ENCODE results near the gene ABLIM3. TPM values are rescaled to one million over a fixed set of nuclear protein-coding genes. Genes with fewer than 3 reads are reported as not detected.

Gene ABLIM3
- total and polyA plus RNA-seq, 7 donors: 18.7 to 54.5 (median 35.0) TPM

DNA sequence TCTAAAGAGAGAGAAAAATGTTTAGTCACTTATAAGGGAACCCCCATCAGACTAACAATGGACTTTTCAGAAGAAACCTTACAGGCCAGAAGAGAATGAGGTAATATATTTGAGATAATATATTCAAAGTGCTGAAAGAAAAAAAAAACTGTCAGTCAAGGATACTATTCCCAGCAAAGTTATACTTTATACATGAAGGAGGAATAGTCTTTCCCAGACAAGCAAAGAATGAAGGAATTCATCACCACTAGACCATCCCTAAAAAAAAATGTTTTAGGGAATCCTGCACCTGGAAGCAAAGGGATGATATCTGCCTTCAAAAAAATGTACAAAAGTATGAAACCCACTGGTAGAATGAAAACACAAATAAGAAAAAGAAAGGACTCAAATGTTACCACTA, 41.0 kb upstream of the ABLIM3 start:
- no peak for ATAC-seq
- Histone ChIP-seq H3K4me1 (no peaks in the 10 kb centered on the region), H3K27me3 (ENCODE audit: insufficient read depth in 3 of 3, low read length in 2 of 3) (no peaks in the 10 kb centered on the region), H3K4me3 (no peak overlapping the region), H3K27ac (no peak overlapping the region), H3K36me3 (ENCODE audit: insufficient read depth in 1 of 2, low read depth in 1 of 2) (no peaks in the 10 kb centered on the region), H3K9me3 (peaks cover 30% of the 10 kb centered on the region)
- intact Hi-C loops (cut with DNase I): no loop called here
- DNase-seq: no peak
- TF ChIP-seq CTCF (IDR thresholded peaks at IDR 0.05): no peak

- no peak overlapping the region for H3K27ac ChIP-seq
- intact Hi-C loops (cut with DNase I): no loop called here
- TF ChIP-seq CTCF (IDR thresholded peaks at IDR 0.05): no peak
- DNase-seq (no peak), ATAC-seq (no peak)
- no peak overlapping the region for H3K4me3 ChIP-seq
- H3K9me3 ChIP-seq: no peaks in the 10 kb centered on the region
- 83 to 86% (median 85%) methylated on average over 2 of the region's 2 CpGs for WGBS, 3 donors
- no peaks in the 10 kb centered on the region for H3K27me3 ChIP-seq (ENCODE audit: insufficient read depth in 3 of 3, low read length in 2 of 3)
- no peaks in the 10 kb centered on the region for H3K4me1 ChIP-seq
- H3K36me3 ChIP-seq (ENCODE audit: insufficient read depth in 1 of 2, low read depth in 1 of 2): no peaks in the 10 kb centered on the region
These were observed 32.5 kb upstream of the ABLIM3 start for GRCh38 chr5:149108651-149109280.

- no peaks in the 10 kb centered on the region for H3K36me3 ChIP-seq (ENCODE audit: insufficient read depth in 1 of 2, low read depth in 1 of 2)
- TF ChIP-seq CTCF (IDR thresholded peaks at IDR 0.05): no peak
- no peak overlapping the region for H3K4me3 ChIP-seq
- H3K27ac ChIP-seq: no peak overlapping the region
- H3K9me3 ChIP-seq: no peaks in the 10 kb centered on the region
- no peaks in the 10 kb centered on the region for H3K27me3 ChIP-seq (ENCODE audit: insufficient read depth in 3 of 3, low read length in 2 of 3)
- ATAC-seq (no peak), DNase-seq (no peak)
- intact Hi-C loops (cut with DNase I): loop anchor here in 1 of 2 donors (5.0 kb wide), 2 partner anchors 73 to 283 kb away; partner anchors contain the start of gene ADRB2
- 91 to 93% (median 92%) methylated on average over 4 of the region's 4 CpGs for WGBS, 3 donors
- H3K4me1 ChIP-seq: no peaks in the 10 kb centered on the region
These were observed 30.9 kb upstream of the ABLIM3 start for GRCh38 chr5:149110406-149110805.

- WGBS, 3 donors: 84 to 89% (median 87%) methylated on average over 2 of the region's 2 CpGs
- no peak for DNase-seq
- intact Hi-C loops (cut with DNase I): loop anchor here (2.0 to 5.0 kb wide), 5 partner anchors 76 to 381 kb away; partner anchors contain the start of gene ADRB2 (in 1 of the 2)
- no peak overlapping the region for H3K4me3 ChIP-seq
- no peaks in the 10 kb centered on the region for H3K9me3 ChIP-seq
- H3K36me3 ChIP-seq (ENCODE audit: insufficient read depth in 1 of 2, low read depth in 1 of 2): no peaks in the 10 kb centered on the region
- no peaks in the 10 kb centered on the region for H3K4me1 ChIP-seq
- H3K27me3 ChIP-seq (ENCODE audit: insufficient read depth in 3 of 3, low read length in 2 of 3): no peaks in the 10 kb centered on the region
- TF ChIP-seq CTCF (IDR thresholded peaks at IDR 0.05): no peak
- no peak overlapping the region for H3K27ac ChIP-seq
- ATAC-seq: peak in 1 of 4 donors; percentile 32
These were observed 27.6 kb upstream of the ABLIM3 start for GRCh38 chr5:149113669-149114068.
